HCT116 (cell line): ENCODE results near the gene C1orf185. TPM values are rescaled to one million over a fixed set of nuclear protein-coding genes. Genes with fewer than 3 reads are reported as not detected.

Experiments
- ATAC-seq: fragments of 200-7000 bp; cut with Tn5 transposase; 2 replicates; pipeline ENCODE4 v1.9.1; 2020; ENCODE audit warnings: mild to moderate bottlenecking, moderate library complexity
- Bru-seq: library from RNA; stranded (reverse); fragments of 400-500 nt; gene quantifications from one replicate; lab custom pipeline; 2021; lab: Mats Ljungman, UMichigan
- BruChase-seq, 2 experiments: library from RNA; stranded (reverse); fragments of 400-500 nt; gene quantifications; one replicate each; lab custom pipeline; 2021; lab: Mats Ljungman, UMichigan
- BruUV-seq: library from RNA; stranded (reverse); fragments of 400-500 nt; replicated peaks from 2 replicates; lab custom pipeline; 2021; lab: Mats Ljungman, UMichigan
- CTCF ChIA-PET: fragments of 300-600 bp; sonication (Branson Sonifier 250); formaldehyde crosslinking; loops from one replicate; lab custom pipeline; 2021; ENCODE audit warnings: antibody characterized with exemption; lab: Charles Lee
- POLR2A ChIA-PET: fragments of 300-600, 350-600 bp; sonication (Branson Sonifier 250); formaldehyde crosslinking; loops from one replicate; lab custom pipeline; 2021; ENCODE audit warnings: antibody characterized with exemption; lab: Charles Lee
- RAD21 ChIA-PET, 2 experiments: fragments of 300-600 bp; sonication (Branson Sonifier 250); formaldehyde crosslinking; loops; one replicate each; lab custom pipeline; 2023; ENCODE audit warnings: low total read pairs in 2 of 2; ENCODE audit not compliant: uncharacterized antibody in 2 of 2, unreplicated experiment in 2 of 2, low non-redundant PET in 1 of 2; lab: Charles Lee
- DNase-seq: peaks from one replicate; pipeline ENCODE4 v3.0.0-alpha.2; 2010; ENCODE audit warnings: low read depth, low spot score
- H2AFZ ChIP-seq: fragments of 200-600 bp; shearing (Covaris generic), sonication (generic); 2 replicates; pipeline ENCODE4 v1.6.1; 2017; ENCODE audit warnings: low read depth, mixed run types, mixed read lengths, antibody characterized with exemption, low read length; ENCODE audit not compliant: poor library complexity, severe bottlenecking
- H3K27ac ChIP-seq: 2 replicates; pipeline ENCODE4 v1.5.1; 2012; ENCODE audit warnings: low read depth, low read length
- H3K27me3 ChIP-seq: fragments of 200-600 bp; sonication (generic); 2 replicates; pipeline ENCODE4 v1.6.1; 2016; ENCODE audit warnings: mixed run types, low read length, mixed read lengths; ENCODE audit not compliant: insufficient read depth
- H3K36me3 ChIP-seq, 2 experiments: fragments of 200-500 bp in 1 of 2; fragments of 200-600 bp in 1 of 2; sonication (Bioruptor generic) in 1 of 2; sonication (generic) in 1 of 2; 2 replicates each; pipeline versions ENCODE4 v1.5.1 to v1.6.1; 2014 to 2016; ENCODE audit warnings: low read length in 2 of 2, inconsistent platforms in 1 of 2, mixed read lengths in 1 of 2, mixed run types in 1 of 2; ENCODE audit not compliant: insufficient read depth in 2 of 2, control insufficient read depth in 1 of 2
- H3K4me1 ChIP-seq, 2 experiments: fragments of 200-600 bp in 1 of 2; sonication (generic) in 1 of 2; 2 replicates each; pipeline versions ENCODE4 v1.5.1 to v1.6.1; 2012 to 2017; ENCODE audit warnings: low read length in 2 of 2, inconsistent platforms in 1 of 2, mild to moderate bottlenecking in 1 of 2, mixed read lengths in 1 of 2, mixed run types in 1 of 2, moderate library complexity in 1 of 2; ENCODE audit not compliant: insufficient read depth in 2 of 2, control insufficient read depth in 1 of 2
- H3K4me2 ChIP-seq: fragments of 200-600 bp; sonication (generic); 2 replicates; pipeline ENCODE4 v1.6.1; 2017; ENCODE audit warnings: mixed run types, low read length, mixed read lengths
- H3K4me3 ChIP-seq, 2 experiments: fragments of 200-600 bp in 1 of 2; sonication (generic) in 1 of 2; replicated peaks in 1 of 2; 2 replicates each; pipeline ENCODE4 v1.5.1; 2011 to 2016; ENCODE audit warnings: low read length in 2 of 2, control low read depth in 1 of 2, low read depth in 1 of 2, mild to moderate bottlenecking in 1 of 2, mixed read lengths in 1 of 2, mixed run types in 1 of 2
- H3K79me2 ChIP-seq: fragments of 200-600 bp; sonication (generic); 2 replicates; pipeline ENCODE4 v1.6.1; 2017; ENCODE audit warnings: mild to moderate bottlenecking, mixed run types, low read length, moderate library complexity, mixed read lengths; ENCODE audit not compliant: insufficient read depth
- H3K9ac ChIP-seq: fragments of 200-600 bp; sonication (generic); 2 replicates; pipeline ENCODE4 v1.6.1; 2016; ENCODE audit warnings: low read length, mixed read lengths
- H3K9me2 ChIP-seq: fragments of 200-600 bp; sonication (generic), shearing (Covaris generic); 2 replicates; pipeline ENCODE4 v1.6.1; 2017; ENCODE audit warnings: mixed run types, mild to moderate bottlenecking, moderate library complexity; ENCODE audit not compliant: insufficient read depth
- H3K9me3 ChIP-seq, 2 experiments: fragments of 200-500 bp in 1 of 2; fragments of 200-600 bp in 1 of 2; sonication (Bioruptor generic) in 1 of 2; sonication (generic) in 1 of 2; 2 replicates each; pipeline ENCODE4 v1.6.1; 2014 to 2017; ENCODE audit warnings: low read length in 2 of 2, mixed read lengths in 2 of 2, inconsistent platforms in 1 of 2, low read depth in 1 of 2, mild to moderate bottlenecking in 1 of 2, mixed run types in 1 of 2, moderate library complexity in 1 of 2; ENCODE audit not compliant: control insufficient read depth in 1 of 2, insufficient read depth in 1 of 2
- H4K20me1 ChIP-seq: fragments of 200-600 bp; sonication (generic), shearing (Covaris generic); 2 replicates; pipeline ENCODE4 v1.6.1; 2017; ENCODE audit warnings: mixed run types, mild to moderate bottlenecking, moderate library complexity; ENCODE audit not compliant: insufficient read depth
- CEBPB ChIP-seq: IDR thresholded peaks from 2 replicates; pipeline ENCODE4 v1.6.1; 2012; ENCODE audit warnings: low read depth
- CTCF ChIP-seq, 3 experiments: fragments of 200-600 bp in 1 of 3; sonication (generic) in 1 of 3; IDR thresholded peaks in 2 of 3; conservative IDR thresholded peaks in 1 of 3; 2 replicates each; pipeline ENCODE4 v1.5.1; 2012 to 2017; ENCODE audit warnings: low read depth in 2 of 3, low read length in 2 of 3, antibody characterized with exemption in 1 of 3, borderline replicate concordance in 1 of 3, control low read depth in 1 of 3, mild to moderate bottlenecking in 1 of 3, mixed read lengths in 1 of 3, mixed run types in 1 of 3, moderate library complexity in 1 of 3; ENCODE audit not compliant: insufficient read depth in 1 of 3
- EZH2phosphoT487 ChIP-seq: fragments of 200-600 bp; IDR thresholded peaks from 2 replicates; pipeline ENCODE4 v1.6.1; 2018; ENCODE audit warnings: antibody characterized with exemption, borderline replicate concordance
- RAD21 ChIP-seq: IDR thresholded peaks from 2 replicates; pipeline ENCODE4 v1.6.1; 2012; ENCODE audit warnings: low read depth, mild to moderate bottlenecking
- SP1 ChIP-seq: IDR thresholded peaks from 2 replicates; pipeline ENCODE4 v1.6.1; 2012; ENCODE audit warnings: low read depth
- intact Hi-C: fragments of 100-400 bp; cut with micrococcal nuclease; formaldehyde crosslinking; loops from 2 replicates; pipeline ENCODE4 v1.10.0; 2022
- long read RNA-seq: library from polyadenylated mRNA; unstranded; transcript quantifications from one replicate; pipeline ENCODE4 v2.0.0, GENCODE V29; 2021; ENCODE audit not compliant: unreplicated experiment
- polyA plus RNA-seq: library from polyadenylated mRNA; unstranded; fragments of >200 nt; gene quantifications from 2 replicates; pipeline ENCODE4 v1.2.1, GENCODE V29; 2012; ENCODE audit warnings: missing spikeins
- total RNA-seq: library from RNA; stranded (reverse); gene quantifications from one replicate; pipeline ENCODE4 v1.2.1, GENCODE V29; 2021; ENCODE audit not compliant: unreplicated experiment

Gene C1orf185
- not detected for total RNA-seq
- polyA plus RNA-seq: not detected in 2 replicates
- Bru-seq, nascent RNA: percentile 5 among the genes with signal in this experiment
- percentile 4 among the genes with signal in this experiment for BruChase-seq, experiment 1, labeled RNA remaining after a 6-hour chase
- percentile 4 among the genes with signal in this experiment for BruChase-seq, experiment 2, labeled RNA remaining after a 2-hour chase
- long read RNA-seq: 0 reads

GRCh38 chr1:51101976-51102375 lies at the start of gene C1orf185:
C1orf185 (plus strand) TSS chr1:51102228; CDS start chr1:51102234, 6 bp downstream.
- no peak for DNase-seq
- Histone ChIP-seq H4K20me1 (no peaks in the 10 kb centered on the region), H3K4me1 (no peaks in the 10 kb centered on the region), H3K9me3 (no peaks in the 10 kb centered on the region), H3K4me3 (no peak within 1 kb of the TSS), H3K4me2 (no peak within 1 kb of the TSS), H3K27me3 (no peaks in the 10 kb centered on the region), H3K27ac (no peak within 1 kb of the TSS), H3K9me2 (no peaks in the 10 kb centered on the region), H3K36me3 (no peaks in the 10 kb centered on the region), H3K79me2 (no peaks in the 10 kb centered on the region), H3K9ac (no peak within 1 kb of the TSS), H2AFZ (peak within 1 kb of the TSS; percentile 42)
- ChIA-PET POLR2A (no interaction called here), CTCF (no interaction called here), RAD21 (no interaction called here)
- ATAC-seq: no peak
- TF ChIP-seq CEBPB: no peak
- TF ChIP-seq EZH2phosphoT487: no peak
- no peak for TF ChIP-seq SP1
- intact Hi-C loops: no loop called here
- no TSS peak for BruUV-seq

- Histone ChIP-seq H3K27me3 (no peaks in the 10 kb centered on the region), H2AFZ (no peak overlapping the region), H3K9ac (no peak overlapping the region), H3K4me2 (no peak overlapping the region), H3K79me2 (no peaks in the 10 kb centered on the region), H4K20me1 (no peaks in the 10 kb centered on the region), H3K9me2 (no peaks in the 10 kb centered on the region), H3K4me3 (no peak overlapping the region)
- peak; percentile 60 for ATAC-seq
- ChIA-PET CTCF (no interaction called here), POLR2A (no interaction called here), RAD21 (interaction anchor here in 1 of 2 experiments (0.7 kb wide), 1 partner anchor 564 kb away, joined by 4 read pairs; no protein-coding TSS in a partner anchor)
- BruUV-seq: no TSS peak
- intact Hi-C loops: no loop called here
- TF ChIP-seq RAD21 (peak; percentile 56; the same call in 1 of the 2 replicates), CTCF (IDR thresholded peaks at IDR 0.05 in 2 of 3, conservative IDR thresholded peaks at IDR 0.05 in 1 of 3; ENCODE audit: borderline replicate concordance in 1 of 3, insufficient read depth in 1 of 3, low read depth in 2 of 3, low read length in 2 of 3) (peak; percentile 23 to 36 (median 36); a peak in 2 of 6 replicates), SP1 (no peak)
- TF ChIP-seq, all 23 proteins: peak for 2
- Histone ChIP-seq H3K4me1 (peaks cover 9% of the 10 kb centered on the region in 2 experiments; a peak in 3 of 4 replicates), H3K27ac (no peak overlapping the region), H3K36me3 (no peaks in the 10 kb centered on the region), H3K9me3 (no peaks in the 10 kb centered on the region; a peak in 1 of 4 replicates)
- no peak for DNase-seq
Measured at GRCh38 chr1:51058858-51059257, 43.2 kb upstream of the C1orf185 start.
